HepG2 (cell line): ENCODE measurements around the gene YY1. TPM values are rescaled to one million over a fixed set of nuclear protein-coding genes. Genes with fewer than 3 reads are reported as not detected.

ENCODE experiments used
- ETV5 ChIP-seq: IDR thresholded peaks from 2 replicates; pipeline ENCODE4 v1.6.1; 2018; ENCODE audit warnings: missing biosample characterization, missing genetic modification reagents, inconsistent platforms, borderline replicate concordance
- ETV6 ChIP-seq: sonication (generic); formaldehyde crosslinking; conservative IDR thresholded peaks from 2 replicates; pipeline ENCODE4 v1.4.0; 2020; ENCODE audit warnings: missing genetic modification reagents
- FOSL1 ChIP-seq: sonication (generic); formaldehyde crosslinking; IDR thresholded peaks from 2 replicates; pipeline ENCODE4 v1.9.0; 2021; ENCODE audit warnings: missing genetic modification reagents, borderline replicate concordance
- FOSL2 ChIP-seq: sonication (generic); formaldehyde crosslinking; IDR thresholded peaks from 2 replicates; pipeline ENCODE4 v1.4.0; 2020; ENCODE audit warnings: missing genetic modification reagents
- LRRFIP1 ChIP-seq: sonication (generic); formaldehyde crosslinking; conservative IDR thresholded peaks from 2 replicates; pipeline ENCODE4 v1.4.0; 2020; ENCODE audit warnings: missing genetic modification reagents
- ONECUT2 ChIP-seq: sonication (generic); formaldehyde crosslinking; IDR thresholded peaks from 2 replicates; pipeline ENCODE4 v1.4.0; 2020; ENCODE audit warnings: missing genetic modification reagents
- RCOR2 ChIP-seq: IDR thresholded peaks from 2 replicates; pipeline ENCODE4 v1.6.1; 2016; ENCODE audit warnings: missing biosample characterization, missing genetic modification reagents
- REXO4 ChIP-seq: sonication (generic); formaldehyde crosslinking; IDR thresholded peaks from 2 replicates; pipeline ENCODE4 v1.8.0; 2022; ENCODE audit warnings: missing genetic modification reagents, mild to moderate bottlenecking, borderline replicate concordance
- SMAD1 ChIP-seq: sonication (generic); formaldehyde crosslinking; IDR thresholded peaks from 2 replicates; pipeline ENCODE4 v1.4.0; 2020; ENCODE audit warnings: missing genetic modification reagents, low read depth, mild to moderate bottlenecking, borderline replicate concordance
- SRF ChIP-seq: IDR thresholded peaks from 2 replicates; pipeline ENCODE4 v1.6.1; 2011; ENCODE audit warnings: mild to moderate bottlenecking, low read depth, low read length, moderate library complexity
- ZBTB43 ChIP-seq: sonication (generic); formaldehyde crosslinking; conservative IDR thresholded peaks from 2 replicates; pipeline ENCODE4 v1.4.0; 2020; ENCODE audit warnings: missing genetic modification reagents
- ZBTB7B ChIP-seq: sonication (generic); formaldehyde crosslinking; IDR thresholded peaks from 2 replicates; pipeline ENCODE4 v1.4.0; 2020; ENCODE audit warnings: missing genetic modification reagents
- ZNF335 ChIP-seq: sonication (generic); formaldehyde crosslinking; IDR thresholded peaks from 2 replicates; pipeline ENCODE4 v1.4.0; 2020; ENCODE audit warnings: missing genetic modification reagents
- ZNF776 ChIP-seq: sonication (generic); formaldehyde crosslinking; IDR thresholded peaks from 2 replicates; pipeline ENCODE4 v1.4.0; 2020; ENCODE audit warnings: mild to moderate bottlenecking, missing genetic modification reagents
- ZNF891 ChIP-seq: sonication (generic); formaldehyde crosslinking; IDR thresholded peaks from 2 replicates; pipeline ENCODE4 v1.5.0; 2020; ENCODE audit warnings: mild to moderate bottlenecking, missing genetic modification reagents
- polyA plus RNA-seq, 8 experiments: library from polyadenylated mRNA; depleted of rRNA in 3 of 8; stranded (reverse) in 7 of 8; unstranded in 1 of 8; fragments of >200 nt; fragmentation: Illumina TruSeq in 4 of 8; extraction: Trizol in 4 of 8; gene quantifications; 2 replicates each; pipeline versions ENCODE4 v1.2.1 to v1.2.3, GENCODE V29; 2011 to 2016; ENCODE audit warnings: low read depth in 4 of 8, missing spikeins in 1 of 8, mixed read lengths in 1 of 8; ENCODE audit not compliant: insufficient read depth in 1 of 8
- total RNA-seq, 5 experiments: library from RNA; depleted of rRNA; stranded (reverse); fragments of >200 nt; fragmentation: Illumina TruSeq; extraction: Trizol; gene quantifications; 2 replicates each; pipeline ENCODE4 v1.2.3, GENCODE V29; 2016; ENCODE audit warnings: low read depth in 1 of 5
- TF ChIP-seq, protein P1 (sequence below): sonication (generic); formaldehyde crosslinking; IDR thresholded peaks from 2 replicates; pipeline ENCODE4 v1.4.0; 2020; ENCODE audit warnings: missing genetic modification reagents, borderline replicate concordance
- TF ChIP-seq, protein P2 (sequence below): sonication (generic); formaldehyde crosslinking; IDR thresholded peaks from 2 replicates; pipeline ENCODE4 v1.5.0; 2020; ENCODE audit warnings: missing genetic modification reagents, mild to moderate bottlenecking, borderline replicate concordance
- TF ChIP-seq, protein P3 (sequence below): sonication (generic); formaldehyde crosslinking; IDR thresholded peaks from 2 replicates; pipeline ENCODE4 v1.5.0; 2020; ENCODE audit warnings: missing genetic modification reagents
- TF ChIP-seq, protein P4 (sequence below): sonication (generic); formaldehyde crosslinking; IDR thresholded peaks from 2 replicates; pipeline ENCODE4 v1.9.0; 2021; ENCODE audit warnings: missing genetic modification reagents, borderline replicate concordance

The YY1 gene
- total and polyA plus RNA-seq, 2 of the 13 experiments (the other 11 are each of a cell fraction or from before 2014, with no cell fraction given): 29.4 to 68.1 TPM

GRCh38 chr14:100328495-100329163 is 89.7 kb downstream of the YY1 start (continued):
- TF ChIP-seq, protein P1, sequence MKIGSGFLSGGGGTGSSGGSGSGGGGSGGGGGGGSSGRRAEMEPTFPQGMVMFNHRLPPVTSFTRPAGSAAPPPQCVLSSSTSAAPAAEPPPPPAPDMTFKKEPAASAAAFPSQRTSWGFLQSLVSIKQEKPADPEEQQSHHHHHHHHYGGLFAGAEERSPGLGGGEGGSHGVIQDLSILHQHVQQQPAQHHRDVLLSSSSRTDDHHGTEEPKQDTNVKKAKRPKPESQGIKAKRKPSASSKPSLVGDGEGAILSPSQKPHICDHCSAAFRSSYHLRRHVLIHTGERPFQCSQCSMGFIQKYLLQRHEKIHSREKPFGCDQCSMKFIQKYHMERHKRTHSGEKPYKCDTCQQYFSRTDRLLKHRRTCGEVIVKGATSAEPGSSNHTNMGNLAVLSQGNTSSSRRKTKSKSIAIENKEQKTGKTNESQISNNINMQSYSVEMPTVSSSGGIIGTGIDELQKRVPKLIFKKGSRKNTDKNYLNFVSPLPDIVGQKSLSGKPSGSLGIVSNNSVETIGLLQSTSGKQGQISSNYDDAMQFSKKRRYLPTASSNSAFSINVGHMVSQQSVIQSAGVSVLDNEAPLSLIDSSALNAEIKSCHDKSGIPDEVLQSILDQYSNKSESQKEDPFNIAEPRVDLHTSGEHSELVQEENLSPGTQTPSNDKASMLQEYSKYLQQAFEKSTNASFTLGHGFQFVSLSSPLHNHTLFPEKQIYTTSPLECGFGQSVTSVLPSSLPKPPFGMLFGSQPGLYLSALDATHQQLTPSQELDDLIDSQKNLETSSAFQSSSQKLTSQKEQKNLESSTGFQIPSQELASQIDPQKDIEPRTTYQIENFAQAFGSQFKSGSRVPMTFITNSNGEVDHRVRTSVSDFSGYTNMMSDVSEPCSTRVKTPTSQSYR (CRISPR knock-in tag): no peak
- TF ChIP-seq ETV6 (CRISPR knock-in tag): no peak
- no peak for TF ChIP-seq LRRFIP1 (CRISPR knock-in tag)
- TF ChIP-seq ZBTB7B (CRISPR knock-in tag): peak; percentile 57
- no peak for TF ChIP-seq ETV5 (CRISPR knock-in tag)
- TF ChIP-seq ZNF776: no peak; the same call in 1 of the 2 replicates
- TF ChIP-seq, protein P2, sequence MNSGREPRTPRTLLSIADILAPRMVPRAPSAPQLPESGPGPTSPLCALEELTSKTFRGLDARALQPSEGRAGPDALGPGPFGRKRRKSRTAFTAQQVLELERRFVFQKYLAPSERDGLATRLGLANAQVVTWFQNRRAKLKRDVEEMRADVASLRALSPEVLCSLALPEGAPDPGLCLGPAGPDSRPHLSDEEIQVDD (CRISPR knock-in tag): no peak; the same call in 1 of the 2 replicates
- no peak for TF ChIP-seq ONECUT2 (CRISPR knock-in tag)
- TF ChIP-seq SMAD1 (CRISPR knock-in tag): no peak
- 0 out of 2 replicates have a peak, but pooled peaks have one; percentile 21 for TF ChIP-seq ZBTB43 (CRISPR knock-in tag)
- TF ChIP-seq SRF: no peak
- TF ChIP-seq FOSL2 (CRISPR knock-in tag): no peak
- TF ChIP-seq, protein P3, sequence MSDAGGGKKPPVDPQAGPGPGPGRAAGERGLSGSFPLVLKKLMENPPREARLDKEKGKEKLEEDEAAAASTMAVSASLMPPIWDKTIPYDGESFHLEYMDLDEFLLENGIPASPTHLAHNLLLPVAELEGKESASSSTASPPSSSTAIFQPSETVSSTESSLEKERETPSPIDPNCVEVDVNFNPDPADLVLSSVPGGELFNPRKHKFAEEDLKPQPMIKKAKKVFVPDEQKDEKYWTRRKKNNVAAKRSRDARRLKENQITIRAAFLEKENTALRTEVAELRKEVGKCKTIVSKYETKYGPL (CRISPR knock-in tag): no peak
- TF ChIP-seq, protein P4, sequence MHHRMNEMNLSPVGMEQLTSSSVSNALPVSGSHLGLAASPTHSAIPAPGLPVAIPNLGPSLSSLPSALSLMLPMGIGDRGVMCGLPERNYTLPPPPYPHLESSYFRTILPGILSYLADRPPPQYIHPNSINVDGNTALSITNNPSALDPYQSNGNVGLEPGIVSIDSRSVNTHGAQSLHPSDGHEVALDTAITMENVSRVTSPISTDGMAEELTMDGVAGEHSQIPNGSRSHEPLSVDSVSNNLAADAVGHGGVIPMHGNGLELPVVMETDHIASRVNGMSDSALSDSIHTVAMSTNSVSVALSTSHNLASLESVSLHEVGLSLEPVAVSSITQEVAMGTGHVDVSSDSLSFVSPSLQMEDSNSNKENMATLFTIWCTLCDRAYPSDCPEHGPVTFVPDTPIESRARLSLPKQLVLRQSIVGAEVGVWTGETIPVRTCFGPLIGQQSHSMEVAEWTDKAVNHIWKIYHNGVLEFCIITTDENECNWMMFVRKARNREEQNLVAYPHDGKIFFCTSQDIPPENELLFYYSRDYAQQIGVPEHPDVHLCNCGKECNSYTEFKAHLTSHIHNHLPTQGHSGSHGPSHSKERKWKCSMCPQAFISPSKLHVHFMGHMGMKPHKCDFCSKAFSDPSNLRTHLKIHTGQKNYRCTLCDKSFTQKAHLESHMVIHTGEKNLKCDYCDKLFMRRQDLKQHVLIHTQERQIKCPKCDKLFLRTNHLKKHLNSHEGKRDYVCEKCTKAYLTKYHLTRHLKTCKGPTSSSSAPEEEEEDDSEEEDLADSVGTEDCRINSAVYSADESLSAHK (CRISPR knock-in tag): no peak
- no peak for TF ChIP-seq REXO4 (CRISPR knock-in tag)
- no peak for TF ChIP-seq FOSL1 (CRISPR knock-in tag)
- TF ChIP-seq RCOR2 (CRISPR knock-in tag): no peak
- no peak for TF ChIP-seq ZNF891 (CRISPR knock-in tag)
- TF ChIP-seq ZNF335 (CRISPR knock-in tag): no peak
